Measurements from ENCODE around the gene UBN1.
"Not testable (repeated sequence)": the region's sequence is repeated elsewhere in the genome, so short reads cannot be mapped to it uniquely, and the experiment has no call there.

The UBN1 gene

GRCh38 chr16:4913130-4913773, 66.0 kb downstream of the UBN1 start:
- DNase-seq: no peak

GRCh38 chr16:4913774-4914525, 66.7 kb downstream of the UBN1 start:
- DNase-seq: no peak

- DNase-seq: no peak
Observed at GRCh38 chr16:4914528-4915225, 67.4 kb downstream of the UBN1 start.

GRCh38 chr16:4915226-4915761, 68.0 kb downstream of the UBN1 start:
- no peak for DNase-seq

- DNase-seq: no peak
Observed at GRCh38 chr16:4917117-4917516, 69.8 kb downstream of the UBN1 start.

GRCh38 chr16:4918781-4919251, 71.5 kb downstream of the UBN1 start:
- no peak for DNase-seq

- DNase-seq: no peak
Observed at GRCh38 chr16:4920826-4921225, 73.5 kb downstream of the UBN1 start.

GRCh38 chr16:4922721-4923342, 75.6 kb downstream of the UBN1 start:
- DNase-seq: no peak

GRCh38 chr16:4923853-4924252, 76.6 kb downstream of the UBN1 start:
- DNase-seq: no peak

GRCh38 chr16:4924593-4925292, 77.5 kb downstream of the UBN1 start:
- DNase-seq: no peak

GRCh38 chr16:4925293-4925607, 78.0 kb downstream of the UBN1 start:
- no peak for DNase-seq

- DNase-seq: no peak
Observed at GRCh38 chr16:4925791-4926190, 78.5 kb downstream of the UBN1 start.

- no peak for DNase-seq
Observed at GRCh38 chr16:4926928-4927327, 79.6 kb downstream of the UBN1 start.

- DNase-seq: no peak
Observed at GRCh38 chr16:4927661-4928060, 80.4 kb downstream of the UBN1 start.

- no peak for DNase-seq
Observed at GRCh38 chr16:4928227-4928626, 80.9 kb downstream of the UBN1 start.

GRCh38 chr16:4929619-4930018, 82.3 kb downstream of the UBN1 start:
- DNase-seq: not testable (repeated sequence)

GRCh38 chr16:4931381-4931780, 84.1 kb downstream of the UBN1 start:
- DNase-seq: no peak
